PFSK-1 (cell line): ENCODE results near the gene CMTM2.
A peak's percentile ranks its signal among the peaks of the same experiment; 100 is the strongest.

Experiments used
- FOXP2 ChIP-seq: optimal IDR thresholded peaks from 2 replicates; pipeline ENCODE3; 2011; ENCODE audit warnings: borderline replicate concordance, control low read depth, inconsistent platforms; ENCODE audit not compliant: insufficient read depth; ENCODE audit errors: extremely low read length, extremely low read depth
- POLR2AphosphoS5 ChIP-seq: IDR thresholded peaks from 2 replicates; pipeline ENCODE4 v1.6.1; 2012; ENCODE audit warnings: low read depth, mild to moderate bottlenecking, control low read depth, low read length, moderate library complexity
- REST ChIP-seq, 2 experiments: IDR thresholded peaks; 2 replicates each; pipeline versions ENCODE4 v1.6.1 to v1.8.0; 2011 to 2012; ENCODE audit warnings: low read depth in 2 of 2, low read length in 2 of 2, control low read depth in 1 of 2, inconsistent platforms in 1 of 2, mild to moderate bottlenecking in 1 of 2, moderate library complexity in 1 of 2; ENCODE audit not compliant: insufficient read depth in 1 of 2
- SIN3A ChIP-seq: IDR thresholded peaks from 2 replicates; pipeline ENCODE4 v1.6.1; 2012; ENCODE audit warnings: mild to moderate bottlenecking, low read length, moderate library complexity, borderline replicate concordance; ENCODE audit not compliant: insufficient read depth
- TAF1 ChIP-seq: IDR thresholded peaks from 2 replicates; pipeline ENCODE4 v1.6.1; 2012; ENCODE audit warnings: low read length, control low read depth, borderline replicate concordance; ENCODE audit not compliant: insufficient read depth

CMTM2 gene

DNA sequence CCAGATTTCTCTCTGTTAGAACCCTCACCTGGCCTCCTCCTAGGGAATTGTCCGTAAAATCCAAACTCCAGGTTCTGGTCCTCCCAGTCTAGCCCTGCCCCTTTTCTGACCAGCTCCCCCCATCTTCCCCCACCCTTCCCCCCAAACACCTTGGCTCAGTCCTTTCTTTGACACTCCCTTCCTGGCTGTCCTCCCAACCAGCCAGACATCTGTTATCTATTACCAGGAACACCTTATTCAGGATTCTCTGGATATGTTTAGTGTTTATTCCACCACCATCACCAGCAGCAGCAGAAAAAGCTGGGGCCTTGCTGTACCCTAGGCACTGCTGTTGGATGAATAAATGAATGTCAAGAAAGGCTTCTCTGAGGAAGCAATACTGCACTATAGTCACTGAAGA is 21.2 kb downstream of the CMTM2 start:
- TF ChIP-seq SIN3A (no peak), FOXP2 (no peak), REST (IDR thresholded peaks at IDR 0.05; ENCODE audit: insufficient read depth in 1 of 2, low read depth in 2 of 2, low read length in 2 of 2) (no peak), TAF1 (no peak), POLR2AphosphoS5 (no peak)

DNA sequence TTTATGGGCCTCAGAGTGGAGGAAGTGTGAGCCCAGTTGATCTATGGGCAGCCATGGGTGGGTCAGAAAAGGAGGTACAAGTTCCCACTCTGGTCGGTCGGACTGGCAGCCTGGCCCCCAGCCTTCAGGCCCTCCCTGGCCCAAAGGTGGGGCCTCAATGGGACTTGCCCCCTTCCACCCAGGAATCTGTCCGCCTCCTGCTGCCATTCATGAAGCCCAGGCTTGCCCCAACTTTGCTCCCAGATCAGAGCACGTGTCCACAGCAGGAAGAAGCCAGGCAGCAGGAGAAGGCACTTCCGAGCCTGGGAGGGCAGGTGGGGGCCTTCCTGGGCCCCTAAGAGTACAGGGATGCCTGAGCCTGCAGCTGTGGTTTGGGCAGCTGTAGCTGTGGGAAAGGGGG is 22.2 kb downstream of the CMTM2 start:
- TF ChIP-seq SIN3A (no peak), POLR2AphosphoS5 (no peak), REST (IDR thresholded peaks at IDR 0.05; ENCODE audit: insufficient read depth in 1 of 2, low read depth in 2 of 2, low read length in 2 of 2) (no peak), FOXP2 (no peak), TAF1 (no peak)

GRCh38 chr16:66603537-66604375 is 24.5 kb downstream of the CMTM2 start:
- TF ChIP-seq FOXP2 (peak; percentile 44), POLR2AphosphoS5 (0 out of 2 replicates have a peak, but pooled peaks have one; percentile 8), REST (IDR thresholded peaks at IDR 0.05; ENCODE audit: insufficient read depth in 1 of 2, low read depth in 2 of 2, low read length in 2 of 2) (no peak), SIN3A (no peak), TAF1 (0 out of 2 replicates have a peak, but pooled peaks have one; percentile 33)

- no peak for TF ChIP-seq FOXP2
- TF ChIP-seq POLR2AphosphoS5 = 0 out of 2 replicates have a peak, but pooled peaks have one; percentile 43
- no peak for TF ChIP-seq REST (IDR thresholded peaks at IDR 0.05; ENCODE audit: insufficient read depth in 1 of 2, low read depth in 2 of 2, low read length in 2 of 2)
- no peak for TF ChIP-seq SIN3A
- no peak for TF ChIP-seq TAF1
Observed at GRCh38 chr16:66604376-66605176, 25.3 kb downstream of the CMTM2 start, which contains the start of gene CMTM3. Gene CMTM3 (plus strand): TSS chr16:66604704. CDS start chr16:66604806, 102 bp downstream.
